Esophagus muscularis mucosa (tissue), 3 donors: Measurements from ENCODE around the gene PKHD1.

Experiments used
- CTCF ChIP-seq, 3 experiments: fragments of 200-600 bp in 2 of 3; fragments of 450-650 bp in 1 of 3; sonication (generic) in 2 of 3; IDR thresholded peaks; one replicate each; pipeline ENCODE4 v1.5.1; 2017 to 2019; ENCODE audit warnings: antibody characterized with exemption in 3 of 3, mild to moderate bottlenecking in 2 of 3, moderate library complexity in 1 of 3
- POLR2AphosphoS5 ChIP-seq, 2 donors: sonication (generic); formaldehyde crosslinking; IDR thresholded peaks; one replicate each; pipeline ENCODE4 v1.6.1; 2017; ENCODE audit warnings: antibody characterized with exemption in 2 of 2

- TF ChIP-seq CTCF (IDR thresholded peaks at IDR 0.05): no peak
- TF ChIP-seq POLR2AphosphoS5 (IDR thresholded peaks at IDR 0.05): no peak
Measured at GRCh38 chr6:52042141-52042885, 45.1 kb downstream of the PKHD1 start.
